Mesodermal cell (in vitro differentiated cells): Measurements from ENCODE around the gene CLN6.

Experiments used
- H3K27ac ChIP-seq: 2 replicates; pipeline ENCODE4 v1.7.0; 2013; ENCODE audit warnings: mild to moderate bottlenecking, low read depth, low read length, moderate library complexity; ENCODE audit not compliant: severe bottlenecking
- H3K36me3 ChIP-seq: 2 replicates; pipeline ENCODE4 v1.7.1; 2013; ENCODE audit warnings: mild to moderate bottlenecking, low read length, moderate library complexity; ENCODE audit not compliant: control insufficient read depth, insufficient read depth
- H3K4me1 ChIP-seq: one replicate; pipeline ENCODE4 v1.7.1; 2013; ENCODE audit warnings: mild to moderate bottlenecking, low read length; ENCODE audit not compliant: insufficient read depth, control insufficient read depth, poor library complexity, severe bottlenecking
- H3K4me3 ChIP-seq: 2 replicates; pipeline ENCODE4 v1.7.0; 2013; ENCODE audit warnings: low read length, control low read depth, mild to moderate bottlenecking; ENCODE audit not compliant: insufficient read depth, poor library complexity, severe bottlenecking; ENCODE audit errors: extremely low read depth
- H3K9me3 ChIP-seq: 2 replicates; pipeline ENCODE4 v1.7.1; 2013; ENCODE audit warnings: mild to moderate bottlenecking, low read length, moderate library complexity; ENCODE audit not compliant: control insufficient read depth
- WGBS, 2 experiments: methylation state at CpG; one replicate each; pipeline ENCODE4 v1.1.5; 2013; ENCODE audit warnings: missing lambda C conversion rate in 2 of 2; ENCODE audit not compliant: insufficient coverage in 2 of 2; 5-methylcytosine and 5-hydroxymethylcytosine counted together

Gene CLN6

DNA sequence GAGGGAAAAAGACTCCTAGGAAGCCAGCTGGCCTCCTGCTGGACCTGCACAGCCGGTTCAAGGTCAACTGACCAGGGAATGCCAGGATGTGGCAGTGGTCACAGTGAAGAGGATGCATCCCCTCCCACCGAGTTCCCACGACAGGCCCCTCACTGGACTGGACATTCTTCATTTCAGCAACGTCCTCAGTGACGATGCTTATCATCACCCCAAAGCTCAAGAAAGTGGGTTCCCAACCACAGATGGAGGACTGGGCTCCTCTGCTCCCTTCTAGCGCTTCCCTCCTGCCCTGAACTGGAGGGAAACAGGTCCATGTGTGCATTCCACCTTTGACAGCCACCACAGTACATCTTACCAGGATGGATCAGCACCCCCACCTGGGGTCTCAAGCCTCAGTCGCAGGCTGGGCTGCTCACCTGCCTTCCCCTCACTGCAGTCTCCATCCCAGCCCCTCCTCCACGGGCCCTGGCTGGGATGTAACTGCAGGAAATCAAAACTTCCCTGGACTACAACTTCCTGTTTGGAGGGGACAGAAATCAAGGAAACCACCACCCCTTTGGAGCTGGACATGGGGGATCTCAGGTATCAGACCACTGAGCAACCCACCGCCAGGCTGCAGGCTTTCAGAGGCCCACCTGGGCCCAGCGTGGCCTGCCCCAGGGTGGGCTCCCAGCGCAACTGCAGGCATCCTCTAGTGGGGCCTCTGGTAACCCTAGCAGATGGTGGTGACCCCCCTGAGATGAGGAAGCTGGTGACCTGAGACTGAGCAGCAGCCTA, 31.7 kb downstream of the CLN6 start:
- no peak overlapping the region for H3K27ac ChIP-seq
- 89 to 90% methylated on average over 10 to 11 of the region's 11 CpGs for WGBS, 2 experiments
- H3K9me3 ChIP-seq = no peaks in the 10 kb centered on the region
- H3K4me3 ChIP-seq = no peak overlapping the region
- H3K36me3 ChIP-seq = peaks cover 23% of the 10 kb centered on the region
- H3K4me1 ChIP-seq = no peaks in the 10 kb centered on the region

GRCh38 chr15:68197170-68197492, 32.4 kb downstream of the CLN6 start:
- Histone ChIP-seq H3K4me3 (no peak overlapping the region), H3K4me1 (no peaks in the 10 kb centered on the region), H3K9me3 (no peaks in the 10 kb centered on the region), H3K27ac (no peak overlapping the region), H3K36me3 (peaks cover 30% of the 10 kb centered on the region)
- WGBS, 2 experiments = 93 to 94% methylated on average over 5 to 6 of the region's 8 CpGs

- H3K4me1 ChIP-seq = no peaks in the 10 kb centered on the region
- no peaks in the 10 kb centered on the region for H3K9me3 ChIP-seq
- WGBS, 2 experiments = 95 to 97% methylated on average over 15 to 17 of the region's 17 CpGs
- H3K27ac ChIP-seq = no peak overlapping the region
- no peak overlapping the region for H3K4me3 ChIP-seq
- H3K36me3 ChIP-seq = peaks cover 31% of the 10 kb centered on the region
These were observed 32.9 kb downstream of the CLN6 start for GRCh38 chr15:68196445-68197169.

GRCh38 chr15:68195336-68196112, 34.0 kb downstream of the CLN6 start:
- 84 to 92% methylated on average over 7 to 8 of the region's 8 CpGs for WGBS, 2 experiments
- Histone ChIP-seq H3K4me1 (no peaks in the 10 kb centered on the region), H3K4me3 (no peak overlapping the region), H3K9me3 (no peaks in the 10 kb centered on the region), H3K36me3 (peaks cover 31% of the 10 kb centered on the region), H3K27ac (no peak overlapping the region)

GRCh38 chr15:68192804-68193486, 36.6 kb downstream of the CLN6 start:
- H3K4me3 ChIP-seq = no peak overlapping the region
- no peaks in the 10 kb centered on the region for H3K9me3 ChIP-seq
- no peak overlapping the region for H3K27ac ChIP-seq
- WGBS, 2 experiments = 86 to 96% methylated on average over 4 of the region's 5 CpGs
- H3K4me1 ChIP-seq = no peaks in the 10 kb centered on the region
- H3K36me3 ChIP-seq = peaks cover 45% of the 10 kb centered on the region

GRCh38 chr15:68192117-68192516, 37.4 kb downstream of the CLN6 start:
- Histone ChIP-seq H3K27ac (no peak overlapping the region), H3K9me3 (no peaks in the 10 kb centered on the region), H3K4me3 (no peak overlapping the region), H3K36me3 (peaks cover 47% of the 10 kb centered on the region), H3K4me1 (no peaks in the 10 kb centered on the region)
- WGBS, 2 experiments = 87 to 92% methylated on average over 4 of the region's 4 CpGs

DNA sequence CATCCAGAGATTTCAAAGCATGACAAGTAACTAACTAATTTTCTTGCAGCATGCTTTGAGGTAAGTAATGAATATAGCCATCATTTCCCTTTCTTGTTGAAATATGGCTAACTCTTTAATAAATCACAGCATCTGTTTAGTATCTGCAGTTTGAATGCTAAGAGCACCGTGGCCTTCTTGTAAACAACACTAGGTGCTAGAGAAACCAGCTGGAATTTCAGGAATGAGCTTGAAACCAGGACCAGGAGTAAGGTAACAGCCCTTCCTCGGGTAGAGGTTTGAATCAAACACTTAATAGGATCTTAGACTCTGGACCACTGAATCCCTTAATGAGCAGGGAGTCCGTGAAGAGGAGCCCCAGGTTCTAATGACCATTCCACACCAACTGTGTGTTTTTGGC, 38.0 kb downstream of the CLN6 start:
- Histone ChIP-seq H3K27ac (no peak overlapping the region), H3K4me1 (no peaks in the 10 kb centered on the region), H3K4me3 (no peak overlapping the region), H3K36me3 (peaks cover 51% of the 10 kb centered on the region), H3K9me3 (no peaks in the 10 kb centered on the region)
- WGBS, 2 experiments = 58 to 79% methylated on average over 2 of the region's 3 CpGs

- 100% methylated on average over 1 of the region's 4 CpGs; no CpG with 5 or more reads in 1 of the 2 experiments for WGBS, 2 experiments
- Histone ChIP-seq H3K4me1 (no peaks in the 10 kb centered on the region), H3K9me3 (no peaks in the 10 kb centered on the region), H3K27ac (no peak overlapping the region), H3K4me3 (no peak overlapping the region), H3K36me3 (peaks cover 63% of the 10 kb centered on the region)
These were observed 39.5 kb downstream of the CLN6 start for GRCh38 chr15:68190048-68190447.

DNA sequence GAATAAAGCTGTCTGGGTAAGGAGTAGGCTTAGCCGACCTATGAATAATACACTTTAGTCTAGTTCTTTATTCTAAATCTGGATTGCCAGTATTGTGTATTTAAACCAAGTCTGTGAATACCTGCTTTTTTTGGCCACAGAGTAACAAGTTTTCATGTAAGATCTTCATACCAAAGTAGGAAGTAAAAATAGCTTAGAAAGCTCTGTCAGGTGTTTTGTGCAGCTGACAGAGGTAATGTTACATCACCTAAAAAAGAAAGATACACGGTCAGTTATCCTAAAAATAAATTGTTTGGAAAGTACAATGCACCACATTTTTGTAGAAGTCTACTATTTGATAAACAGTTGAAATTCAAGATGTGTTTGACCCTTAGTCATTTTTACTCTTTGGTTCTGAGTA, 40.9 kb downstream of the CLN6 start:
- H3K36me3 ChIP-seq = peaks cover 71% of the 10 kb centered on the region
- H3K9me3 ChIP-seq = no peaks in the 10 kb centered on the region
- no peak overlapping the region for H3K27ac ChIP-seq
- no peaks in the 10 kb centered on the region for H3K4me1 ChIP-seq
- no peak overlapping the region for H3K4me3 ChIP-seq
- WGBS, 2 experiments = no CpG with 5 or more reads among the region's 2 CpGs

DNA sequence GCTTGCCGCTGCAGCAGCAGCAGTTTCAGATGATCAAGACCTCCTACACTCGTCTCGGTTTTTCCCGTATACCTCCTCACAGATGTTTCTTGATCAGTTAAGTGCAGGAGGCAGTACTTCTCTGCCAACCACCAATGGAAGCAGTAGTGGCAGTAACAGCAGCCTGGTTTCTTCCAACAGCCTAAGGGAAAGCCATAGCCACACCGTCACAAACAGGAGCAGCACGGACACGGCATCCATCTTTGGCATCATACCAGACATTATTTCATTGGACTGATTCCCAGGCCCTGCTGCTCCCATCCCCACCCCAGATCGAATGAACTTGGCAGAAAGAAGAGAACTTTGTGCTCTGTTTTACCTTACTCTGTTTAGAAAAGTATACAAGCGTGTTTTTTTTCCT, 42.0 kb downstream of the CLN6 start:
- Histone ChIP-seq H3K36me3 (peaks cover 65% of the 10 kb centered on the region), H3K4me3 (no peak overlapping the region), H3K4me1 (no peaks in the 10 kb centered on the region), H3K27ac (no peak overlapping the region), H3K9me3 (no peaks in the 10 kb centered on the region)
- WGBS, 2 experiments = 97 to 100% methylated on average over 4 to 6 of the region's 9 CpGs
